H1 (cell line): Measurements from ENCODE around the gene SERPINE2. TPM values are rescaled to one million over a fixed set of nuclear protein-coding genes. Genes with fewer than 3 reads are reported as not detected.

Experiments
- CTCF ChIA-PET: fragments of 300-600 bp; sonication (Branson Sonifier 250); formaldehyde crosslinking; loops from one replicate; lab custom pipeline; 2021; ENCODE audit not compliant: partially characterized antibody; lab: Charles Lee
- POLR2A ChIA-PET: fragments of 300-600 bp; sonication (Branson Sonifier 250); formaldehyde crosslinking; loops from one replicate; lab custom pipeline; 2021; ENCODE audit warnings: inconsistent platforms; ENCODE audit not compliant: partially characterized antibody; lab: Charles Lee
- DNase-seq, 2 experiments: peaks; one replicate each; pipeline versions ENCODE4 v3.0.0 to v3.0.0-alpha.2; 2010 to 2022; ENCODE audit warnings: low spot score in 2 of 2, low read depth in 1 of 2, mixed read lengths in 1 of 2
- FAIRE-seq: peaks from 2 replicates; lab custom pipeline; 2011; peaks lifted over from hg19 to GRCh38; lab: Jason Lieb, UNC
- H2AFZ ChIP-seq: 2 replicates; pipeline ENCODE4 v1.8.1; 2012; ENCODE audit warnings: low read length, inconsistent platforms
- H2AK5ac ChIP-seq: 2 replicates; pipeline ENCODE4 v1.6.1; 2013; ENCODE audit warnings: low read depth, low read length
- H2BK120ac ChIP-seq: replicated peaks from 2 replicates; pipeline ENCODE3; 2013; ENCODE audit warnings: low read depth, low read length, inconsistent platforms
- H2BK12ac ChIP-seq: 2 replicates; pipeline ENCODE4 v1.6.1; 2013; ENCODE audit warnings: low read depth, low read length
- H2BK15ac ChIP-seq: 2 replicates; pipeline ENCODE4 v1.6.1; 2013; ENCODE audit warnings: low read length
- H2BK20ac ChIP-seq: 2 replicates; pipeline ENCODE4 v1.6.1; 2013; ENCODE audit warnings: low read length
- H2BK5ac ChIP-seq: 2 replicates; pipeline ENCODE4 v1.6.1; 2013; ENCODE audit warnings: low read depth, low read length
- H3K14ac ChIP-seq: 2 replicates; pipeline ENCODE4 v1.6.1; 2013; ENCODE audit warnings: inconsistent platforms; ENCODE audit not compliant: insufficient read length
- H3K18ac ChIP-seq: 2 replicates; pipeline ENCODE4 v1.6.1; 2013; ENCODE audit warnings: low read length; ENCODE audit errors: extremely low read depth
- H3K23ac ChIP-seq: 2 replicates; pipeline ENCODE4 v1.6.1; 2013; ENCODE audit warnings: inconsistent platforms; ENCODE audit not compliant: insufficient read length
- H3K23me2 ChIP-seq: 2 replicates; pipeline ENCODE4 v1.6.1; 2013; ENCODE audit warnings: low read depth, low read length
- H3K27ac ChIP-seq: 2 replicates; pipeline ENCODE4 v1.6.1; 2011; ENCODE audit warnings: low read depth, low read length, inconsistent platforms
- H3K27me3 ChIP-seq, 4 experiments: replicated peaks in 1 of 4; 1 replicate in 1 of 4; 2 replicates in 3 of 4; pipeline versions ENCODE4 v1.6.1 to v1.8.1; 2011 to 2013; ENCODE audit warnings: low read length in 3 of 4, mild to moderate bottlenecking in 3 of 4, inconsistent platforms in 2 of 4, mixed read lengths in 2 of 4, moderate library complexity in 1 of 4; ENCODE audit not compliant: control insufficient read depth in 3 of 4, insufficient read depth in 3 of 4; ENCODE audit errors: extremely low read depth in 1 of 4
- H3K36me3 ChIP-seq, 4 experiments: 2 replicates each; pipeline versions ENCODE4 v1.6.1 to v1.8.1; 2011 to 2013; ENCODE audit warnings: mild to moderate bottlenecking in 4 of 4, low read length in 3 of 4, moderate library complexity in 2 of 4, control low read depth in 1 of 4, inconsistent platforms in 1 of 4; ENCODE audit not compliant: insufficient read depth in 4 of 4, control insufficient read depth in 2 of 4
- H3K4ac ChIP-seq: replicated peaks from 2 replicates; pipeline ENCODE3; 2013; ENCODE audit warnings: low read length, low read depth, mixed read lengths, inconsistent platforms; ENCODE audit not compliant: insufficient read length
- H3K4me1 ChIP-seq, 4 experiments: replicated peaks in 1 of 4; 1 replicate in 1 of 4; 2 replicates in 3 of 4; pipeline versions ENCODE4 v1.6.1 to v1.8.1; 2011 to 2013; ENCODE audit warnings: low read length in 3 of 4, inconsistent platforms in 2 of 4, mixed read lengths in 1 of 4; ENCODE audit not compliant: insufficient read depth in 4 of 4, control insufficient read depth in 3 of 4
- H3K4me2 ChIP-seq, 2 experiments: 2 replicates each; pipeline versions ENCODE4 v1.6.1 to v1.8.1; 2011 to 2013; ENCODE audit warnings: low read depth in 2 of 2, low read length in 2 of 2, control low read depth in 1 of 2, inconsistent platforms in 1 of 2, mild to moderate bottlenecking in 1 of 2; ENCODE audit not compliant: insufficient read depth in 1 of 2
- H3K4me3 ChIP-seq, 4 experiments: fragments of 200-600, 300-600 bp in 1 of 4; sonication (generic), shearing (Covaris generic), sonication (Bioruptor Twin) in 1 of 4; 2 replicates each; pipeline versions ENCODE4 v1.5.1 to v1.8.1; 2011 to 2016; ENCODE audit warnings: low read length in 4 of 4, low read depth in 3 of 4, control low read depth in 2 of 4, inconsistent platforms in 2 of 4, mild to moderate bottlenecking in 2 of 4, mixed read lengths in 1 of 4, moderate library complexity in 1 of 4; ENCODE audit not compliant: insufficient read depth in 2 of 4; ENCODE audit errors: extremely low read depth in 1 of 4
- H3K56ac ChIP-seq: replicated peaks from 2 replicates; pipeline ENCODE3; 2013; ENCODE audit warnings: low read depth, mild to moderate bottlenecking, mixed read lengths, low read length, inconsistent platforms; ENCODE audit not compliant: insufficient read length
- H3K79me1 ChIP-seq: 2 replicates; pipeline ENCODE4 v1.6.1; 2013; ENCODE audit warnings: low read depth, low read length, control low read depth
- H3K79me2 ChIP-seq, 2 experiments: 2 replicates each; pipeline versions ENCODE4 v1.6.1 to v1.8.1; 2012 to 2013; ENCODE audit warnings: low read length in 2 of 2, mild to moderate bottlenecking in 2 of 2, inconsistent platforms in 1 of 2; ENCODE audit not compliant: insufficient read depth in 2 of 2, control insufficient read depth in 1 of 2
- H3K9ac ChIP-seq, 4 experiments: replicated peaks in 1 of 4; 1 replicate in 1 of 4; 2 replicates in 3 of 4; pipeline versions ENCODE4 v1.6.1 to v1.8.1; 2011 to 2013; ENCODE audit warnings: low read depth in 3 of 4, low read length in 3 of 4, control low read depth in 2 of 4, mild to moderate bottlenecking in 2 of 4, moderate library complexity in 2 of 4, inconsistent platforms in 1 of 4; ENCODE audit errors: extremely low read depth in 1 of 4
- H3K9me3 ChIP-seq, 2 experiments: 2 replicates each; pipeline versions ENCODE4 v1.6.1 to v1.8.1; 2012 to 2013; ENCODE audit warnings: mild to moderate bottlenecking in 2 of 2, moderate library complexity in 2 of 2, control low read depth in 1 of 2, inconsistent platforms in 1 of 2, low read depth in 1 of 2, low read length in 1 of 2, mixed read lengths in 1 of 2; ENCODE audit not compliant: insufficient read depth in 2 of 2
- H4K20me1 ChIP-seq, 2 experiments: replicated peaks in 1 of 2; 2 replicates each; pipeline versions ENCODE3 to v1.8.1; 2011 to 2013; ENCODE audit warnings: inconsistent platforms in 2 of 2, low read length in 2 of 2, mild to moderate bottlenecking in 1 of 2; ENCODE audit not compliant: insufficient read depth in 2 of 2, control insufficient read depth in 1 of 2
- H4K5ac ChIP-seq: 2 replicates; pipeline ENCODE4 v1.6.1; 2013; ENCODE audit warnings: low read length, low read depth, mixed read lengths, inconsistent platforms; ENCODE audit not compliant: insufficient read length
- H4K8ac ChIP-seq: 2 replicates; pipeline ENCODE4 v1.8.0; 2013; ENCODE audit warnings: mild to moderate bottlenecking, moderate library complexity, low read length, inconsistent platforms; ENCODE audit not compliant: insufficient read depth; ENCODE audit errors: extremely low read depth
- H4K91ac ChIP-seq: replicated peaks from 2 replicates; pipeline ENCODE3; 2013; ENCODE audit warnings: low read length, mixed read lengths, inconsistent platforms; ENCODE audit not compliant: insufficient read length
- CHD1 ChIP-seq: IDR thresholded peaks from 2 replicates; pipeline ENCODE4 v1.6.1; 2012; ENCODE audit warnings: low read depth, low read length, improper control_type of control experiment
- JUN ChIP-seq: IDR thresholded peaks from 2 replicates; pipeline ENCODE4 v1.6.1; 2011; ENCODE audit warnings: low read depth, mild to moderate bottlenecking, improper control_type of control experiment, low read length
- SIX5 ChIP-seq: IDR thresholded peaks from 2 replicates; pipeline ENCODE4 v1.6.1; 2011; ENCODE audit warnings: mild to moderate bottlenecking, low read depth, low read length
- SP4 ChIP-seq: IDR thresholded peaks from 2 replicates; pipeline ENCODE4 v1.6.1; 2012; ENCODE audit warnings: low read length, inconsistent platforms
- TAF7 ChIP-seq: optimal IDR thresholded peaks from 2 replicates; pipeline ENCODE3; 2011; ENCODE audit warnings: low read depth, mild to moderate bottlenecking, inconsistent platforms, low read length, moderate library complexity, borderline replicate concordance
- WGBS, 2 experiments: shearing (Covaris generic) in 1 of 2; methylation state at CpG; one replicate each; pipeline versions ENCODE4 v1.1.6 to v1.1.7; 2013 to 2015; ENCODE audit warnings: low lambda C conversion rate in 2 of 2, mixed read lengths in 2 of 2, inconsistent platforms in 1 of 2, low coverage in 1 of 2, missing lambda C conversion rate in 1 of 2; ENCODE audit not compliant: insufficient replicate concordance in 2 of 2, insufficient coverage in 1 of 2, insufficient read length in 1 of 2; ENCODE audit errors: extremely low coverage in 1 of 2, missing lambda C conversion rate in 1 of 2; 5-methylcytosine and 5-hydroxymethylcytosine counted together
- polyA plus RNA-seq, 7 experiments: library from polyadenylated mRNA; depleted of rRNA in 3 of 7; stranded (reverse) in 5 of 7; unstranded in 2 of 7; fragments of >200 nt in 5 of 7; fragments of 200-250 nt in 2 of 7; gene quantifications; 1 replicate in 5 of 7; 2 replicates in 1 of 7; 4 replicates in 1 of 7; pipeline versions ENCODE4 v1.2.1 to v1.2.3, GENCODE V29; 2011 to 2013; ENCODE audit warnings: missing spikeins in 2 of 7, mixed read lengths in 2 of 7
- total RNA-seq: library from RNA; stranded (reverse); fragmentation: NEBNext Ultra II Directional; extraction: Animal tissue kit (Norgen Biotek cat#: 25700); gene quantifications from 2 replicates; pipeline ENCODE4 v1.2.1, GENCODE V29; 2021

SERPINE2 gene
- total and polyA plus RNA-seq, 2 of the 8 experiments (the other 6 are each of a cell fraction or from before 2014, with no cell fraction given), result 26.2 to 76.0 TPM

DNA sequence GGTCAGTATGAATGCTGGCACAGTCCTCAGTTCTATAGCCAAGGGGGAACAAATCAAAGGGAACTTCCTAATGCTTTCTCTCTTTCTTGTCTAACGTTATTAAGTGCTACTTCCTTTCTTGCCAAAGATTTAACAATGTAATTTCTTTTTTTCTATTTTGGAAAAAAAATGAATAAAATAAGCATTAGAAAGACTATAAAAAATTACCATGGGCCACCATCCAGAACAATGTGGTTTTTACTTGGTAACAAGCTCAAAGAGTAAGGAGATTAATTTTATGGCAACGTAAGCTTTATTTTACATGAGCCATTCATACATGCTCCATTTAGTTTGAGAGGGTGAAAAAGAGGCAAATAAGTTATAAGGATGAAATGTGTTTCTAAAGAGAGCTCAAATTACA is 40.1 kb downstream of the SERPINE2 start:
- Histone ChIP-seq H3K23me2 (no peaks in the 10 kb centered on the region), H3K14ac (no peak overlapping the region), H2BK120ac (no peak overlapping the region), H3K23ac (no peak overlapping the region), H4K5ac (no peak overlapping the region), H3K9ac (no peak overlapping the region), H2AFZ (no peak overlapping the region), H3K27ac (no peak overlapping the region), H4K20me1 (peaks cover 0 to 1% of the 10 kb centered on the region in 2 experiments), H2BK12ac (no peak overlapping the region), H3K4me3 (no peak overlapping the region), H3K79me2 (no peaks in the 10 kb centered on the region), H2BK5ac (no peak overlapping the region), H4K8ac (no peak overlapping the region), H3K79me1 (no peaks in the 10 kb centered on the region), H2BK15ac (no peak overlapping the region), H3K36me3 (peaks cover 0 to 6% (median 0%) of the 10 kb centered on the region in 4 experiments; a peak in 2 of 8 replicates), H3K56ac (no peak overlapping the region), H3K18ac (no peak overlapping the region), H2BK20ac (no peak overlapping the region), H3K4ac (no peak overlapping the region), H4K91ac (no peak overlapping the region), H3K9me3 (no peaks in the 10 kb centered on the region), H3K4me1 (peaks cover 2 to 5% (median 4%) of the 10 kb centered on the region in 4 experiments; a peak in 5 of 7 replicates), H2AK5ac (no peak overlapping the region)
- FAIRE-seq (no peak), DNase-seq (no peak)
- POLR2A ChIA-PET, result no interaction called here
- 87% methylated on average over 2 of the region's 2 CpGs; no CpG with 5 or more reads in 1 of the 2 experiments for WGBS, 2 experiments
- CTCF ChIA-PET, result interaction anchor here (3.4 to 16.7 kb wide), 3 partner anchors 24 to 285 kb away, joined by 16 to 436 read pairs (median 282); no protein-coding TSS in a partner anchor
- TF ChIP-seq JUN (no peak), SIX5 (no peak), TAF7 (no peak), CHD1 (no peak), SP4 (no peak)
- TF ChIP-seq, all 59 proteins: peak for 0
- Histone ChIP-seq H3K27me3 (no peaks in the 10 kb centered on the region), H3K4me2 (no peak overlapping the region)
